ENCODE measurements around the gene ANKRD65.

DNA sequence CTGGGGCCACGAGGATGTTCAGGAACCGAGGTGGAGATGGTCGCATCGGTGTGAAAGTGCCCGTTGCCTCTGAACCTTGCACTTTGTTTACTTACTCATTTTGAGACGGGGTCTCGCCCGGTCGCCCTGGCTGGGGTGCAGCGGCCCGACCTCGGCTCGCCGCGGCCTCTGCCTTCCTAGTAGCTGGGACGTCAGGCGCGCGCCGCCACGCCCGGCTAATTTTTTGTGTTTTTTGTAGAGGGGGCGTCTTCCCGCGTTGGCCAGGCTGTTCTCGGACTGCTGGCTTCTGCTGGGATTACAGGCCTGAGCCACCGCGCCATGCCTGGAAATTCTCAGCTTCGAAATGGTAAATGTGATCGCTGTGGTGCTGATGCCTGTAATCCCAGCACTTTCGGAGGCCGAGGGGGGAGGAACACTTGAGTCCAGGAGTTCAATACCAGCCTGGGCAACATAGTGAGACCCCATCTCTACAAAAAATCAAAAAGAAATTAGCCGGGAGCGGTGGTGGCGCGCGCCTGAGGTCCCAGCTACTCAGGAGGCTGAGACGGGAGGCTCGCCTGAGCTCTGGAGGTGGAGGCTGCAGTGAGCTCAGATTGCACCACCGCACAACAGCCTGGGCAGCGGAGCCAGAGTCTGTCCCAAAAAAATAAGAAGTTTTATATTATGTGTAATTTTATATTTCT lies 13.3 kb downstream of the ANKRD65 start:
- no peak for TF ChIP-seq EZH2 (IDR thresholded peaks at IDR 0.05)
- no peak for TF ChIP-seq POLR2AphosphoS5 (IDR thresholded peaks at IDR 0.05; ENCODE audit: borderline replicate concordance, low read depth, low read length)
